ENCODE measurements around the gene SCUBE1.
A peak's percentile ranks its signal among the peaks of the same experiment; 100 is the strongest.
"Not testable (repeated sequence)": the region's sequence is repeated elsewhere in the genome, so short reads cannot be mapped to it uniquely, and the experiment has no call there.

The SCUBE1 gene

GRCh38 chr22:43360576-43360975 is 17.4 kb upstream of the SCUBE1 start:
- DNase-seq: no peak

GRCh38 chr22:43356881-43357280 is 13.7 kb upstream of the SCUBE1 start:
- no peak for DNase-seq

GRCh38 chr22:43355688-43356087 is 12.5 kb upstream of the SCUBE1 start:
- DNase-seq: not testable (repeated sequence)

GRCh38 chr22:43351966-43352345 is 8.8 kb upstream of the SCUBE1 start:
- DNase-seq: no peak

- DNase-seq: no peak
These were observed 6.5 kb upstream of the SCUBE1 start for GRCh38 chr22:43349636-43350035.

GRCh38 chr22:43346521-43346929 is 3.4 kb upstream of the SCUBE1 start:
- no peak for DNase-seq

GRCh38 chr22:43345761-43346301 is 2.7 kb upstream of the SCUBE1 start:
- DNase-seq: no peak

GRCh38 chr22:43345356-43345755 is 2.2 kb upstream of the SCUBE1 start:
- no peak for DNase-seq

GRCh38 chr22:43344520-43344787 is 1.3 kb upstream of the SCUBE1 start:
- no peak for DNase-seq

GRCh38 chr22:43343670-43344519 is 723 bp upstream of the SCUBE1 start:
- peak; percentile 68 for DNase-seq

GRCh38 chr22:43342347-43343261 is 568 bp downstream of the SCUBE1 start:
- DNase-seq: peak; percentile 30

GRCh38 chr22:43341565-43341964 is 1.6 kb downstream of the SCUBE1 start:
- DNase-seq: no peak

- DNase-seq: no peak
These were observed 4.3 kb downstream of the SCUBE1 start for GRCh38 chr22:43338766-43339345.

- DNase-seq: no peak
These were observed 5.2 kb downstream of the SCUBE1 start for GRCh38 chr22:43337946-43338345.

GRCh38 chr22:43337385-43337784 is 5.8 kb downstream of the SCUBE1 start:
- no peak for DNase-seq

GRCh38 chr22:43334378-43334777 is 8.8 kb downstream of the SCUBE1 start:
- DNase-seq: no peak

- no peak for DNase-seq
These were observed 9.2 kb downstream of the SCUBE1 start for GRCh38 chr22:43333978-43334377.

GRCh38 chr22:43333156-43333555 is 10.0 kb downstream of the SCUBE1 start:
- no peak for DNase-seq

GRCh38 chr22:43331698-43332097 is 11.5 kb downstream of the SCUBE1 start:
- no peak for DNase-seq

- DNase-seq: no peak
These were observed 12.1 kb downstream of the SCUBE1 start for GRCh38 chr22:43331069-43331451.

GRCh38 chr22:43330178-43331068 is 12.7 kb downstream of the SCUBE1 start:
- no peak for DNase-seq

- no peak for DNase-seq
These were observed 14.1 kb downstream of the SCUBE1 start for GRCh38 chr22:43329061-43329460.

Data from right kidney (tissue), 1 donor.